DMS114 treated with DMSO at 0.1 percent for 48 hours (cell line): ENCODE results near the gene RNF144B.
A peak's percentile ranks its signal among the peaks of the same experiment; 100 is the strongest.
"Not testable (repeated sequence)": the region's sequence is repeated elsewhere in the genome, so short reads cannot be mapped to it uniquely, and the experiment has no call there.

Source experiments
- DNase-seq: peaks from one replicate; lab custom pipeline; 2025; ENCODE audit not compliant: unreplicated experiment; lab: John Stamatoyannopoulos, UW

RNF144B gene

DNA sequence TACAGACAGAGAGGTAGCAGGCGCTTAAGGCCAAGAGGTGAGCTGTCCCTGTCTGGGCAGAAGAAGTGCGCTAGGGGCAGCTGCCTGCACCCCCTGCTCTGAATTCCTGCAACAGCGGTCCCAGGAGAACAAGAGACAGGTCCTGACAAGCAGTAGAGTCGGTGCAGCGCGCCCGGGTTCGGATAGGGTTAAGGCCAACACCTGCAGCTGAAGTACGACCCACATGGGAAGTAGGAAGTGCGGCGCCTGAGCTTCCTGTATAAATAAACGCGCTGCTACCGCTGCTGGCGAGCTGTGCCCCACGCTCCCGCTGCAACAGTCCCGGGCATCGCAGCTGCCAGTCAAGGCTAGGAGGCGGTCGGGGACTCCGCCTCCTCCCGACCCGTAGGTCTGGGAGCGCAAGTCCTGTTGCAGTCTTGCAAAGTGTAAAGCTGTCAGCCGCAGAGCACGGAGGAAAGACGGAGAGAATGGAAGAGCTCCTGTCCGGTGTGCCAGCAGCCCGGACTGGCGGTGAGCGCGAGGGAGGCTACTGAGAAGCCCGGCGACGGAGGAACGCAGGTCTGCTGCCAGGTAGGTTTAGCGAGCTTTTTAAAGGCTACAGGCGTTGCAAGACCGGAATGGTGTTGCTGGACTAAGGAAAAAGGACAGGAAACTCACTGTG lies at the start of gene RNF144B:
Gene RNF144B (plus strand): TSS at position 290 of the 661 bp plus-strand sequence. CDS start 12,185 bp downstream, outside the sequence.
- DNase-seq = peak; percentile 79

GRCh38 chr6:18339599-18339998 lies 47.6 kb upstream of the RNF144B start:
- DNase-seq = no peak

DNA sequence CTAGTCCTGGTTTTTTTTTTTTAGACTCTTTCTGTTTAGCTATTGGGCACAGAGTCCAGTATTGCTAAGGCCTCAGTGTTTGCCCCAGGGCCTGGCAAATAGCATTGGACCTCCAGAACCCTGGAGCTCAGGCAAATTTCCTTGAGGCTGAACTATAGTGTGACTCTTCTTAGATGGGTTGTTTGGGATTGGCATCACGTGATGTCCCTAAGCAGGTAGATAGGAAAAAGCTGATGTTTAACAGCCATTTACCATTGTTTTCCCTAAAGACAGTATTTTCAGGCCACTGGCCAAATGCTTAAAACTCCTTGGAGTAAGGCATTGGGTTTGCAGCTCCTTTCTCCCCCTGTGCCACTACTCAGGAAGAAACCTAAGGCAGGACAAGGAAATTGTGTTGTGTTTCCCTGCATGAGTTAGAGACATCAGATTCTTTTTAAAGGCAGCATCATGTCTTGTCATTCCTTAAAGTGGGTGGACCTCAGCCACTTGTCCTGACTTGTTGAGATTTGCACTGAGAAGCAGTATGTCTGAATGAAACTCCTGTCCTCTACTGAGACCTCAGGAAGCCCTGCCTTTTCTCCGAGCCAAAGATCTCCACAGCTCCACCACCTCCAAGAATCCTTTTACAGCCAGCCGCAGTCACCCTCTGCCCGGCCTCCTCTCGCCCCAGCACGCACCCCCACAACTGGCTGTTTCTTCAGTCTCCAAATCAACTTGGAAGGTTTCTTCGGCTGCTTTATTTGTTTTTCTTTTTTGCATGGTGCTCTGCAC lies 46.2 kb upstream of the RNF144B start:
- no peak for DNase-seq

- DNase-seq = no peak
These were observed 44.9 kb upstream of the RNF144B start for GRCh38 chr6:18342223-18342622.

DNA sequence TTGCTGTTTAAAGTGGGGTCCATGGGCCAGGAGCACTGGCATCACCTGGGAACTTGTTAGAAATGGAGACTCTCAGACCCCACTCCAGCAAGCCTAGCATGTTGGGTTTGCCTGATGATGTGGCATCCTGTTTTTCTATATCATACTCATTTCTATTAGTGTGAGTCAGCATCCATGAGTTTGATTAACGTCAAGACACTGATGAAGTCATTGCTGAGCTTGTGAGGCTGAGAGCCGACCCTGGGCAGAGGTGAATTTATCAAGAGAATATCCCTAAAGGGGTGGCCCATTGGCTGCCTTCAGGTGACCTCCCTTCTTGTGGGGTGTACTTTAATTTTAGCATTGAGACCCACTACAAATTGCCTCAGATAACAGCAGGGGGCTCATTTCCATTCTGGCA lies 43.4 kb upstream of the RNF144B start:
- DNase-seq = no peak

DNA sequence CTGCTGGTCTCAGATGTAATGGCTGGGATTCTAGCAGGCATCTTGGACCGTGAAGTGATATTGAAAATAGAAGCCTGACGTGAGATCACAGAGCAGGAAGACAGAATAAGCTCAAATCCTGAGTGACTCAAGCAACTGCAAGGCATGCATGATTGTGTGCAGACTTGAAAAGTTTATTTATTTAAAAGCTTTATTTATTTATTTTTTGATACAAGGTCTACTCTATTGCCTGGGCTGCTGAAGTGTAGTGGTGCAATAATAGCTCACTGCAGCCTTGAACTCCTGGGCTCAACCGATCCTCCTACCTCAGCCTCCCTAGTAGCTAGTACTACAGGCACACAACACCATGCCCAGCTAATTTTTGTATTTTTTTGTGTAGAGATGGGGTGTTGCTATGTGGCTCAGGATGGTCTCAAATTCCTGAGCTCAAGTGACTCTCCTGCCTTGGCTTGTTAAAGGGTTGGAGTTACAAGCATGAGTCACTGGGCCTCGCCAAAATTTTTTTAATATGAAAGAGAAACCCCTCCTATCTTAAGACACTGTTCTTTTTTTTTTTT lies 40.1 kb upstream of the RNF144B start:
- no peak for DNase-seq

GRCh38 chr6:18347866-18348265 lies 39.3 kb upstream of the RNF144B start:
- DNase-seq = no peak

GRCh38 chr6:18349386-18349785 lies 37.8 kb upstream of the RNF144B start:
- DNase-seq = no peak

- no peak for DNase-seq
These were observed 36.9 kb upstream of the RNF144B start for GRCh38 chr6:18350271-18350670.

DNA sequence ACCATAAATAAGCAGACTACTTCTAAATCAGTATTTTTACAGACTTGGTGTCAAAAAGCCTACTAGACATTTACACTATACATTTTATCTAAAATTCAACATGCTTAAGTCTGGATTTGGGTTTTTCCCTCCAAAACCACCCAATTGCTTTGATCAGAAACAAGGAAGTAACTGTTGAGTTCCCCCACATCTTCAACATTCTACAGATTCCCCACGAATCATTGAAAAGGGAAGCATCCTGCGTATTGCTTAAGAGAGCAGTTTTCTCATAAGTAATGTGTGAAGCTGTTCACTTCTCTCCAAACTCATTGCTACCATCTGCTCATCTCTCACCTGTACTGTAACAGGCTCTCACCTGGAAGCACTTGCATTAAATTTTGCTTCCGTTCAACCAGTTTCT lies 36.4 kb upstream of the RNF144B start:
- no peak for DNase-seq

- DNase-seq = no peak
These were observed 35.1 kb upstream of the RNF144B start for GRCh38 chr6:18352001-18352400.

GRCh38 chr6:18352842-18353241 lies 34.3 kb upstream of the RNF144B start:
- DNase-seq = no peak

DNA sequence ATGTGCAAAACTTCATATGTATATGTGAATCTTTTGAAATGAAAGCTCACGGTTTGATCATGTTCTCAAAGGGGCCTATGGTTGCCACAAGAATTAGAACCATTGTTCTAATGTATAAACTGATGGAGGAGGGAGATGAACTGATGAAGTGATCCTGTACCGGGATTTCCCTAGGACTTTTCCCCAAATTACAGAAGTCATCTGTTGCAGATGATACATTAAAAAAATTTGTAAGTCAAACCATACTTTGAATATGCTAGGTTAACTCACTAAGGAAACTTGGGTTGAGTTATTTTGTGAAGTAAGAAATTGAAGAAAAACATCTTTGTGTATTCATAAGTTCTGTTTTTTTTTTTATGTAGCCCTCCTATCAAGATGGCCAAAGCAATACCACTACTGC lies 33.9 kb upstream of the RNF144B start:
- DNase-seq = no peak

DNA sequence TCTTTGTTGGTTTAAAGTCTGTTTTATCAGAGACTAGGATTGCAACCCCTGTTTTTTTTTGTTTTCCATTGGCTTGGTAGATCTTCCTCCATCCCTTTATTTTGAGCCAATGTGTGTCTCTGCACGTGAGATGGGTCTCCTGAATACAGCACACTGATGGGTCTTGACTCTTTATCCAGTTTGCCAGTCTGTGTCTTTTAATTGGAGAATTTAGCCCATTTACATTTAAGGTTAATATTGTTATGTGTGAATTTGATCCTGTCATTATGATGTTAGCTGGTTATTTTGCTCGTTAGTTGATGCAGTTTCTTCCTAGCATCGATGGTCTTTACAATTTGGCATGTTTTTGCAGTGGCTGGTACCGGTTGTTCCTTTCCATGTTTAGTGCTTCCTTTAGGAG lies 29.6 kb upstream of the RNF144B start:
- not testable (repeated sequence) for DNase-seq

GRCh38 chr6:18359237-18359885 lies 27.8 kb upstream of the RNF144B start:
- no peak for DNase-seq

DNA sequence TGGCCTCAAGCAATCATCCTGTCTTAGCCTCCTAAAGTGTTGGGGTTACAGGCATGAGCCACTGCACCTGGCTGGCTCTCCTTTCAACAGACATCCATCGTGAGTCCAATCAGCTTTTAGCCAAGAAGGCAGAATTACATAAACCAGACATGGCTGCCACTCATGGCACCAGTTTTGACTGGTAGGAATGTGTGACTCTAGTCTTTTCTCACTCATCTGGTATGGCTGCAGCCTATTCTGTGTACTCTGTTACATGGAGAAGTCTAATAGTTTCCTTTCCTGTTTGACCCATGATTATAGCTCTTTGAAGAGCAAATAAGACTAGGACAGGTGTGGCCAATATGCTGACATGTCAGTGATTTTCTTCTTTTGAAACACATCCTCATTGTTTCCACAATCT lies 27.0 kb upstream of the RNF144B start:
- no peak for DNase-seq

- no peak for DNase-seq
These were observed 25.0 kb upstream of the RNF144B start for GRCh38 chr6:18362058-18362561.

DNA sequence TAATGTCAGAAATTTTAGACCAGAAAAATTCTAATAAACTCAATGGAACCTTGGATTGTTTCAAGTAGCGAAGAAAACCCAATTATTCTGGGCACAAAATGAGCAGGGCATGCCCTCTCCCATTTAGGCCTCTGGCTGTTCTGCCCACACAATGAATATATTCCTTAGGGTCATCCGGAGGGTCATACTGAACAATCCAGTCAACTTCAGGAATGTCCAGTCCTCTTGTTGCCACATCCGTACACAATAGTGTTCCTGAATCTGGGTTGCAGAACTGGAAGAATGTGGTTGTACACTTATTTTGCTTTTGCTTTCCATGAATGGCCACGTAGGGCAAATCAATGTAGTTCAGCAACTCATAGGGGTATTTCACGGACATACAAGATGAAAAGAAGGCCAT lies 23.4 kb upstream of the RNF144B start:
- DNase-seq = no peak

GRCh38 chr6:18364561-18364960 lies 22.6 kb upstream of the RNF144B start:
- not testable (repeated sequence) for DNase-seq

DNA sequence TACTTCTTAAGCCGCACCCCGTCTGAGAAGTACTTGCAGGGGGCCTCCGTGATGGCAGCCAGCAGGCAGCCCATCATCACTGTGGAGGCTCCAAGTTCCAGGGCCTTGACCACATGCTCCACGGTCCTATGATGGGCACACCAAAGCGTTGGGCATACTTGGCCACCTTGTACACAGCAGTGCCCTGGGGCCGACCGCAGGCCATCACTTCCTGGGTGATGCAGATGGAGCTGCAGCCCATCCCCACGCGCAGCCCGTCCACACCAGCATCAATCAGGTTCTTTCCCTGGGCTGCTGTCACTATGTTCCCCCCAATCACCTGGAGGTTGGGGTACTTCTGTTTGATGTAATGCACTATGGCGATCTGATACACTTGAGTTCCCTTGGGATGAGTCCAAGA lies 19.8 kb upstream of the RNF144B start:
- DNase-seq = no peak

- no peak for DNase-seq
These were observed 18.7 kb upstream of the RNF144B start for GRCh38 chr6:18368277-18369105.
